Dendritic cell treated with granulocyte-macrophage colony-stimulating factor and Interleukin-4, amounts not matched to agents 40 ng/mL and 50 ng/mL, for 4 days (primary cell): ENCODE measurements around the gene SLC35F5.
"Not testable (repeated sequence)": the region's sequence is repeated elsewhere in the genome, so short reads cannot be mapped to it uniquely, and the experiment has no call there.

Experiments used
- H3K27ac Mint-ChIP-seq: one replicate; pipeline ENCODE4 v1.8.0; 2022; ENCODE audit warnings: mild to moderate bottlenecking, mixed read lengths
- H3K27me3 Mint-ChIP-seq: one replicate; pipeline ENCODE4 v1.8.0; 2022; ENCODE audit warnings: mild to moderate bottlenecking, mixed read lengths
- H3K36me3 Mint-ChIP-seq: one replicate; pipeline ENCODE4 v1.8.0; 2022; ENCODE audit warnings: low read depth, mixed read lengths
- H3K4me1 Mint-ChIP-seq: one replicate; pipeline ENCODE4 v1.8.0; 2022; ENCODE audit warnings: low read depth, mixed read lengths
- H3K4me3 Mint-ChIP-seq: one replicate; pipeline ENCODE4 v1.8.0; 2022; ENCODE audit warnings: mild to moderate bottlenecking, moderate library complexity, mixed read lengths
- H3K9me3 Mint-ChIP-seq: one replicate; pipeline ENCODE4 v1.8.0; 2022; ENCODE audit warnings: mixed read lengths
- intact Hi-C: fragments of 100-400 bp; cut with micrococcal nuclease; formaldehyde crosslinking; loops from one replicate; pipeline ENCODE4 v1.15.0; 2022

The SLC35F5 gene

GRCh38 chr2:113756355-113757137, at the start of gene SLC35F5:
Gene SLC35F5, minus strand, starts transcription at chr2:113756642. Its CDS starts 233 bp downstream, at chr2:113756409.
- Mint-ChIP-seq H3K36me3 (peaks cover 33% of the 10 kb centered on the region), H3K4me3 (peak within 1 kb of the TSS; percentile 87), H3K27me3 (no peaks in the 10 kb centered on the region), H3K4me1 (peaks cover 5% of the 10 kb centered on the region), H3K9me3 (no peaks in the 10 kb centered on the region), H3K27ac (peak within 1 kb of the TSS; percentile 95)
- intact Hi-C loops: loop anchor here (2.0 kb wide), 1 partner anchor 134 kb away; the partner anchor contains the start of gene ACTR3

GRCh38 chr2:113799375-113799774, 42.9 kb upstream of the SLC35F5 start:
- Mint-ChIP-seq H3K36me3 (no peaks in the 10 kb centered on the region), H3K27ac (peak overlapping the region; percentile 0), H3K4me3 (no peak overlapping the region), H3K4me1 (peaks cover 11% of the 10 kb centered on the region), H3K9me3 (no peaks in the 10 kb centered on the region), H3K27me3 (peaks cover 8% of the 10 kb centered on the region)
- intact Hi-C loops: no loop called here

GRCh38 chr2:113797237-113797636, 40.8 kb upstream of the SLC35F5 start:
- Mint-ChIP-seq H3K9me3 (no peaks in the 10 kb centered on the region), H3K27ac (no peak overlapping the region), H3K27me3 (peaks cover 10% of the 10 kb centered on the region), H3K4me3 (no peak overlapping the region), H3K4me1 (peaks cover 17% of the 10 kb centered on the region), H3K36me3 (no peaks in the 10 kb centered on the region)
- intact Hi-C loops: no loop called here

GRCh38 chr2:113796592-113797175, 40.2 kb upstream of the SLC35F5 start:
- Mint-ChIP-seq H3K9me3 (no peaks in the 10 kb centered on the region), H3K4me3 (no peak overlapping the region), H3K36me3 (no peaks in the 10 kb centered on the region), H3K27ac (no peak overlapping the region), H3K4me1 (peaks cover 22% of the 10 kb centered on the region), H3K27me3 (peaks cover 10% of the 10 kb centered on the region)
- intact Hi-C loops: no loop called here

GRCh38 chr2:113795405-113795920, 39.0 kb upstream of the SLC35F5 start:
- Mint-ChIP-seq H3K4me3 (no peak overlapping the region), H3K27ac (no peak overlapping the region), H3K36me3 (no peaks in the 10 kb centered on the region), H3K4me1 (peaks cover 23% of the 10 kb centered on the region), H3K27me3 (peaks cover 10% of the 10 kb centered on the region), H3K9me3 (no peaks in the 10 kb centered on the region)
- intact Hi-C loops: no loop called here

GRCh38 chr2:113791697-113792590, 35.5 kb upstream of the SLC35F5 start:
- H3K4me3 Mint-ChIP-seq: no peak overlapping the region
- intact Hi-C loops: no loop called here

GRCh38 chr2:113784823-113785744, 28.6 kb upstream of the SLC35F5 start:
- Mint-ChIP-seq H3K4me3 (no peak overlapping the region), H3K36me3 (no peaks in the 10 kb centered on the region), H3K27ac (no peak overlapping the region), H3K4me1 (peaks cover 10% of the 10 kb centered on the region), H3K27me3 (peaks cover 4% of the 10 kb centered on the region), H3K9me3 (no peaks in the 10 kb centered on the region)
- intact Hi-C loops: no loop called here

More at GRCh38 chr2:113791697-113792590, 35.5 kb upstream of the SLC35F5 start:
- Mint-ChIP-seq H3K27me3 (peaks cover 10% of the 10 kb centered on the region), H3K27ac (no peak overlapping the region), H3K4me1 (peaks cover 14% of the 10 kb centered on the region), H3K36me3 (no peaks in the 10 kb centered on the region), H3K9me3 (no peaks in the 10 kb centered on the region)

- Mint-ChIP-seq H3K36me3 (no peaks in the 10 kb centered on the region), H3K4me1 (peaks cover 10% of the 10 kb centered on the region), H3K4me3 (no peak overlapping the region), H3K27ac (no peak overlapping the region), H3K27me3 (peaks cover 7% of the 10 kb centered on the region), H3K9me3 (no peaks in the 10 kb centered on the region)
- intact Hi-C loops: no loop called here
Observed at GRCh38 chr2:113780472-113780871, 24.0 kb upstream of the SLC35F5 start.

GRCh38 chr2:113777371-113777770, 20.9 kb upstream of the SLC35F5 start:
- Mint-ChIP-seq H3K27ac (no peak overlapping the region), H3K36me3 (no peaks in the 10 kb centered on the region), H3K27me3 (peaks cover 5% of the 10 kb centered on the region), H3K4me1 (peaks cover 5% of the 10 kb centered on the region), H3K9me3 (no peaks in the 10 kb centered on the region), H3K4me3 (no peak overlapping the region)
- intact Hi-C loops: no loop called here

- Mint-ChIP-seq H3K27ac (no peak overlapping the region), H3K4me3 (no peak overlapping the region), H3K9me3 (no peaks in the 10 kb centered on the region), H3K27me3 (peaks cover 5% of the 10 kb centered on the region), H3K4me1 (peaks cover 5% of the 10 kb centered on the region), H3K36me3 (no peaks in the 10 kb centered on the region)
- intact Hi-C loops: no loop called here
Observed at GRCh38 chr2:113776949-113777348, 20.5 kb upstream of the SLC35F5 start.

- H3K27ac Mint-ChIP-seq, H3K9me3 Mint-ChIP-seq, H3K27me3 Mint-ChIP-seq, H3K4me1 Mint-ChIP-seq, H3K36me3 Mint-ChIP-seq, intact Hi-C loops, H3K4me3 Mint-ChIP-seq: not testable (repeated sequence)
Observed at GRCh38 chr2:113774616-113775015, 18.2 kb upstream of the SLC35F5 start.

- no peak overlapping the region for H3K27ac Mint-ChIP-seq
- H3K36me3 Mint-ChIP-seq: no peaks in the 10 kb centered on the region
- intact Hi-C loops: no loop called here
- H3K9me3 Mint-ChIP-seq: peaks cover 12% of the 10 kb centered on the region
- H3K27me3 Mint-ChIP-seq: no peaks in the 10 kb centered on the region
- no peak overlapping the region for H3K4me3 Mint-ChIP-seq
- H3K4me1 Mint-ChIP-seq: no peaks in the 10 kb centered on the region
Observed at GRCh38 chr2:113770929-113771328, 14.5 kb upstream of the SLC35F5 start.

GRCh38 chr2:113769555-113769954, 13.1 kb upstream of the SLC35F5 start:
- intact Hi-C loops: no loop called here
- Mint-ChIP-seq H3K4me3 (no peak overlapping the region), H3K9me3 (peaks cover 12% of the 10 kb centered on the region), H3K27me3 (no peaks in the 10 kb centered on the region), H3K36me3 (no peaks in the 10 kb centered on the region), H3K4me1 (peaks cover 12% of the 10 kb centered on the region), H3K27ac (no peak overlapping the region)
